Measurements from ENCODE around the gene LRP2BP. TPM values are rescaled to one million over a fixed set of nuclear protein-coding genes. Genes with fewer than 3 reads are reported as not detected.

Gene LRP2BP
- polyA plus RNA-seq, 2 donors, result 0.18 to 0.31 TPM

GRCh38 chr4:185396724-185397385 lies 1.1 kb upstream of the LRP2BP start, which contains the start of gene ANKRD37:
ANKRD37 (plus strand) TSS chr4:185396841; CDS start chr4:185396924, 83 bp downstream.
- H3K9me3 ChIP-seq (ENCODE audit: control insufficient read depth in 2 of 2, insufficient read depth in 1 of 2, low read depth in 1 of 2, low read length in 1 of 2), result no peaks in the 10 kb centered on the region
- no peaks in the 10 kb centered on the region for H3K27me3 ChIP-seq (ENCODE audit: control insufficient read depth in 1 of 2, insufficient read depth in 2 of 2, low read length in 2 of 2)
- WGBS, 2 donors, result 7 to 10% methylated on average over 38 of the region's 38 CpGs
- no peaks in the 10 kb centered on the region for H3K4me1 ChIP-seq (ENCODE audit: control insufficient read depth in 2 of 2, insufficient read depth in 2 of 2, low read length in 1 of 2)
- H3K36me3 ChIP-seq (ENCODE audit: control insufficient read depth in 2 of 2, insufficient read depth in 2 of 2, low read length in 1 of 2), result peaks cover 0 to 3% of the 10 kb centered on the region in 2 donors
- peak within 1 kb of the TSS; percentile 100 for H3K27ac ChIP-seq (ENCODE audit: low read depth in 2 of 2, low read length in 1 of 2)
- H3K4me3 ChIP-seq (ENCODE audit: low read depth in 1 of 2, low read length in 2 of 2), result peak within 1 kb of the TSS; percentile 54 to 77

- peak overlapping the region; percentile 100 for H3K27ac ChIP-seq (ENCODE audit: low read depth in 2 of 2, low read length in 1 of 2)
- no peaks in the 10 kb centered on the region for H3K4me1 ChIP-seq (ENCODE audit: control insufficient read depth in 2 of 2, insufficient read depth in 2 of 2, low read length in 1 of 2)
- no peaks in the 10 kb centered on the region for H3K36me3 ChIP-seq (ENCODE audit: control insufficient read depth in 2 of 2, insufficient read depth in 2 of 2, low read length in 1 of 2)
- no peaks in the 10 kb centered on the region for H3K9me3 ChIP-seq (ENCODE audit: control insufficient read depth in 2 of 2, insufficient read depth in 1 of 2, low read depth in 1 of 2, low read length in 1 of 2)
- peak overlapping the region; percentile 54 to 77 for H3K4me3 ChIP-seq (ENCODE audit: low read depth in 1 of 2, low read length in 2 of 2)
- no peaks in the 10 kb centered on the region for H3K27me3 ChIP-seq (ENCODE audit: control insufficient read depth in 1 of 2, insufficient read depth in 2 of 2, low read length in 2 of 2)
- 0% methylated on average over 92 to 98 of the region's 98 CpGs for WGBS, 2 donors
Measured at GRCh38 chr4:185395956-185396723, 416 bp upstream of the LRP2BP start.

GRCh38 chr4:185394568-185395237 lies 1.0 kb downstream of the LRP2BP start:
- no peaks in the 10 kb centered on the region for H3K36me3 ChIP-seq (ENCODE audit: control insufficient read depth in 2 of 2, insufficient read depth in 2 of 2, low read length in 1 of 2)
- H3K27me3 ChIP-seq (ENCODE audit: control insufficient read depth in 1 of 2, insufficient read depth in 2 of 2, low read length in 2 of 2), result no peaks in the 10 kb centered on the region
- H3K27ac ChIP-seq (ENCODE audit: low read depth in 2 of 2, low read length in 1 of 2), result no peak overlapping the region
- H3K4me3 ChIP-seq (ENCODE audit: low read depth in 1 of 2, low read length in 2 of 2), result peak overlapping the region in 1 of 2 donors; percentile 50
- H3K4me1 ChIP-seq (ENCODE audit: control insufficient read depth in 2 of 2, insufficient read depth in 2 of 2, low read length in 1 of 2), result no peaks in the 10 kb centered on the region
- whole genome bisulfite sequencing, 2 donors, result 44 to 47% methylated on average over 12 of the region's 12 CpGs
- no peaks in the 10 kb centered on the region for H3K9me3 ChIP-seq (ENCODE audit: control insufficient read depth in 2 of 2, insufficient read depth in 1 of 2, low read depth in 1 of 2, low read length in 1 of 2)

GRCh38 chr4:185392156-185392555 lies 3.6 kb downstream of the LRP2BP start:
- Histone ChIP-seq H3K9me3 (ENCODE audit: control insufficient read depth in 2 of 2, insufficient read depth in 1 of 2, low read depth in 1 of 2, low read length in 1 of 2) (no peaks in the 10 kb centered on the region), H3K4me1 (ENCODE audit: control insufficient read depth in 2 of 2, insufficient read depth in 2 of 2, low read length in 1 of 2) (peaks cover 0 to 2% of the 10 kb centered on the region in 2 donors), H3K27me3 (ENCODE audit: control insufficient read depth in 1 of 2, insufficient read depth in 2 of 2, low read length in 2 of 2) (no peaks in the 10 kb centered on the region), H3K36me3 (ENCODE audit: control insufficient read depth in 2 of 2, insufficient read depth in 2 of 2, low read length in 1 of 2) (no peaks in the 10 kb centered on the region), H3K27ac (ENCODE audit: low read depth in 2 of 2, low read length in 1 of 2) (no peak overlapping the region), H3K4me3 (ENCODE audit: low read depth in 1 of 2, low read length in 2 of 2) (no peak overlapping the region)
- WGBS, 2 donors, result 78 to 82% methylated on average over 1 of the region's 1 CpG

GRCh38 chr4:185390941-185391340 lies 4.8 kb downstream of the LRP2BP start:
- no peak overlapping the region for H3K27ac ChIP-seq (ENCODE audit: low read depth in 2 of 2, low read length in 1 of 2)
- 94 to 96% methylated on average over 6 of the region's 6 CpGs for WGBS, 2 donors
- no peak overlapping the region for H3K4me3 ChIP-seq (ENCODE audit: low read depth in 1 of 2, low read length in 2 of 2)
- H3K36me3 ChIP-seq (ENCODE audit: control insufficient read depth in 2 of 2, insufficient read depth in 2 of 2, low read length in 1 of 2), result no peaks in the 10 kb centered on the region
- no peaks in the 10 kb centered on the region for H3K27me3 ChIP-seq (ENCODE audit: control insufficient read depth in 1 of 2, insufficient read depth in 2 of 2, low read length in 2 of 2)
- no peaks in the 10 kb centered on the region for H3K9me3 ChIP-seq (ENCODE audit: control insufficient read depth in 2 of 2, insufficient read depth in 1 of 2, low read depth in 1 of 2, low read length in 1 of 2)
- H3K4me1 ChIP-seq (ENCODE audit: control insufficient read depth in 2 of 2, insufficient read depth in 2 of 2, low read length in 1 of 2), result peaks cover 0 to 2% of the 10 kb centered on the region in 2 donors

- 96 to 97% methylated on average over 12 of the region's 12 CpGs for WGBS, 2 donors
- Histone ChIP-seq H3K9me3 (ENCODE audit: control insufficient read depth in 2 of 2, insufficient read depth in 1 of 2, low read depth in 1 of 2, low read length in 1 of 2) (no peaks in the 10 kb centered on the region), H3K4me1 (ENCODE audit: control insufficient read depth in 2 of 2, insufficient read depth in 2 of 2, low read length in 1 of 2) (peaks cover 0 to 2% of the 10 kb centered on the region in 2 donors), H3K36me3 (ENCODE audit: control insufficient read depth in 2 of 2, insufficient read depth in 2 of 2, low read length in 1 of 2) (no peaks in the 10 kb centered on the region), H3K4me3 (ENCODE audit: low read depth in 1 of 2, low read length in 2 of 2) (no peak overlapping the region), H3K27ac (ENCODE audit: low read depth in 2 of 2, low read length in 1 of 2) (no peak overlapping the region), H3K27me3 (ENCODE audit: control insufficient read depth in 1 of 2, insufficient read depth in 2 of 2, low read length in 2 of 2) (no peaks in the 10 kb centered on the region)
Measured at GRCh38 chr4:185387957-185388356, 7.8 kb downstream of the LRP2BP start.

- no peak overlapping the region for H3K27ac ChIP-seq (ENCODE audit: low read depth in 2 of 2, low read length in 1 of 2)
- H3K4me1 ChIP-seq (ENCODE audit: control insufficient read depth in 2 of 2, insufficient read depth in 2 of 2, low read length in 1 of 2), result peaks cover 0 to 2% of the 10 kb centered on the region in 2 donors
- no peak overlapping the region for H3K4me3 ChIP-seq (ENCODE audit: low read depth in 1 of 2, low read length in 2 of 2)
- H3K27me3 ChIP-seq (ENCODE audit: control insufficient read depth in 1 of 2, insufficient read depth in 2 of 2, low read length in 2 of 2), result no peaks in the 10 kb centered on the region
- WGBS, 2 donors, result 41 to 50% methylated on average over 10 of the region's 10 CpGs
- H3K9me3 ChIP-seq (ENCODE audit: control insufficient read depth in 2 of 2, insufficient read depth in 1 of 2, low read depth in 1 of 2, low read length in 1 of 2), result no peaks in the 10 kb centered on the region
- H3K36me3 ChIP-seq (ENCODE audit: control insufficient read depth in 2 of 2, insufficient read depth in 2 of 2, low read length in 1 of 2), result no peaks in the 10 kb centered on the region
Measured at GRCh38 chr4:185384930-185385331, 10.8 kb downstream of the LRP2BP start.

- WGBS, 2 donors, result 73 to 93% methylated on average over 2 of the region's 2 CpGs
- no peaks in the 10 kb centered on the region for H3K9me3 ChIP-seq (ENCODE audit: control insufficient read depth in 2 of 2, insufficient read depth in 1 of 2, low read depth in 1 of 2, low read length in 1 of 2)
- H3K27ac ChIP-seq (ENCODE audit: low read depth in 2 of 2, low read length in 1 of 2), result peak overlapping the region; percentile 67 to 84
Measured at GRCh38 chr4:185384061-185384460, 11.7 kb downstream of the LRP2BP start.

GRCh38 chr4:185383451-185383850 lies 12.3 kb downstream of the LRP2BP start:
- 47 to 48% methylated on average over 4 of the region's 4 CpGs for WGBS, 2 donors
- peaks cover 0 to 2% of the 10 kb centered on the region in 2 donors for H3K4me1 ChIP-seq (ENCODE audit: control insufficient read depth in 2 of 2, insufficient read depth in 2 of 2, low read length in 1 of 2)
- no peaks in the 10 kb centered on the region for H3K36me3 ChIP-seq (ENCODE audit: control insufficient read depth in 2 of 2, insufficient read depth in 2 of 2, low read length in 1 of 2)
- no peaks in the 10 kb centered on the region for H3K9me3 ChIP-seq (ENCODE audit: control insufficient read depth in 2 of 2, insufficient read depth in 1 of 2, low read depth in 1 of 2, low read length in 1 of 2)
- no peaks in the 10 kb centered on the region for H3K27me3 ChIP-seq (ENCODE audit: control insufficient read depth in 1 of 2, insufficient read depth in 2 of 2, low read length in 2 of 2)
- peak overlapping the region; percentile 67 to 84 for H3K27ac ChIP-seq (ENCODE audit: low read depth in 2 of 2, low read length in 1 of 2)
- peak overlapping the region in 1 of 2 donors; percentile 8 for H3K4me3 ChIP-seq (ENCODE audit: low read depth in 1 of 2, low read length in 2 of 2)

More at GRCh38 chr4:185384061-185384460, 11.7 kb downstream of the LRP2BP start:
- no peak overlapping the region for H3K4me3 ChIP-seq (ENCODE audit: low read depth in 1 of 2, low read length in 2 of 2)
- no peaks in the 10 kb centered on the region for H3K27me3 ChIP-seq (ENCODE audit: control insufficient read depth in 1 of 2, insufficient read depth in 2 of 2, low read length in 2 of 2)
- H3K4me1 ChIP-seq (ENCODE audit: control insufficient read depth in 2 of 2, insufficient read depth in 2 of 2, low read length in 1 of 2), result peaks cover 0 to 2% of the 10 kb centered on the region in 2 donors
- H3K36me3 ChIP-seq (ENCODE audit: control insufficient read depth in 2 of 2, insufficient read depth in 2 of 2, low read length in 1 of 2), result no peaks in the 10 kb centered on the region
